ENCODE data around the gene IGLL1.
"Not testable (repeated sequence)": the region's sequence is repeated elsewhere in the genome, so short reads cannot be mapped to it uniquely, and the experiment has no call there.

The IGLL1 gene

GRCh38 chr22:23562186-23562585, 17.9 kb downstream of the IGLL1 start:
- no peak for DNase-seq (ENCODE audit: low spot score)

GRCh38 chr22:23561025-23561510, 19.0 kb downstream of the IGLL1 start:
- DNase-seq (ENCODE audit: low spot score): not testable (repeated sequence)

DNA sequence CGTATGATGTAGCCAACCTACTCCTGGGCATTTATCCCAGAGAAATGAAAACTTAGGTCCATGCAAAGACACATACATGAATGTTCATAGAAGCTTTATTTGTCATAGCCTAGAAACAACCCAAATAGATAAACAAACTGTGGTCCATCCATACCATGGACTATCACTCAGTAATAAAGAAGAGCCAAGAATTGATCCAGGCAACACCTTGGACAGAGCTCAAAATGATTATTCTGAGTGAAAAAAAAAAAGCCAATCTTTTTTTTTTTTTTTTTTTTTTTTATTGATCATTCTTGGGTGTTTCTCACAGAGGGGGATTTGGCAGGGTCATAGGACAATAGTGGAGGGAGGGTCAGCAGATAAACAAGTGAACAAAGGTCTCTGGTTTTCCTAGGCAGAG, 19.9 kb downstream of the IGLL1 start:
- not testable (repeated sequence) for DNase-seq (ENCODE audit: low spot score)

GRCh38 chr22:23557467-23557866, 22.6 kb downstream of the IGLL1 start:
- no peak for DNase-seq (ENCODE audit: low spot score)

DNA sequence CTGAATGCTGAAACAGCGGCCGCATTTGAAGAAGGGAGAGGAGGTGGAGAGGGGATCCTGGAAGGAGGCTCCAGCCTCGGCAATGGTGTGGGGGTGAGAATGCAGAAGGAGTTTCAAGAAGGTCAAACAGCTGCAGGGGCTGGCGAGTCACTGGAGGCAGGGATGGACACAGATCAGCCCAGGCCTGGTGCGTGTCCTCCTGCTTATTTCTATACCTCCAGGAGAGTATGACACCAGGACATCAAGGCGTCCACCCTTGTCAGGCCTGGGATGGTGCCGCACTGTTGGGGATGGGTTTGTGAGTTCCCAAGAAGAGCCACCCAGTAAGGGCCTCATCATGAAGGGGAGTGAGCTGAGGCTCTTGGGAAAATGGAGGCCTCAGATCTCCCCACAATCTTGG, 23.1 kb downstream of the IGLL1 start:
- DNase-seq (ENCODE audit: low spot score): no peak

GRCh38 chr22:23556026-23556620, 24.0 kb downstream of the IGLL1 start:
- DNase-seq (ENCODE audit: low spot score): no peak

- DNase-seq (ENCODE audit: low spot score): no peak
Measured at GRCh38 chr22:23555118-23555517, 25.0 kb downstream of the IGLL1 start.

- no peak for DNase-seq (ENCODE audit: low spot score)
Measured at GRCh38 chr22:23553924-23554870, 25.9 kb downstream of the IGLL1 start.

- DNase-seq (ENCODE audit: low spot score): no peak
Measured at GRCh38 chr22:23553438-23553837, 26.7 kb downstream of the IGLL1 start.

DNA sequence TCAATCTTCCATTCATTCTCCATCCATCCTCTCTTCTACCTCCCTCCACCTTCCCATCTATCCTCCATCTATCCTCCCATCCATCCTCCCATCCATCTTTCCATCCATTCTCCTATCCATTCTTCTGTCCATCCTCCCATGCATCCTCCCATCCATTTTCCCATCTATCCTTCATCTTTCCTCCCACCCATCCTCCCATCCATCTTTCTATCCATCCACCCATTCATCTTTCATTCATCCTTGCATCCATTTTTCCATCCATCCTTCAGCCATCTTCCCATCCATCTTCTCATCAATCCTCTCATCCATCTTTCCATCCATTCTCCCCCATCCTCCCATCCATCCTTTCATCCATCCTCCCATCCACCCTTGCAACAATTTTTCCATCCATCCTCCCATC, 27.5 kb downstream of the IGLL1 start:
- no peak for DNase-seq (ENCODE audit: low spot score)

- DNase-seq (ENCODE audit: low spot score): no peak
Measured at GRCh38 chr22:23551385-23551784, 28.7 kb downstream of the IGLL1 start.

GRCh38 chr22:23550049-23550650, 29.9 kb downstream of the IGLL1 start:
- DNase-seq (ENCODE audit: low spot score): no peak

- DNase-seq (ENCODE audit: low spot score): no peak
Measured at GRCh38 chr22:23549198-23549595, 30.9 kb downstream of the IGLL1 start.

DNA sequence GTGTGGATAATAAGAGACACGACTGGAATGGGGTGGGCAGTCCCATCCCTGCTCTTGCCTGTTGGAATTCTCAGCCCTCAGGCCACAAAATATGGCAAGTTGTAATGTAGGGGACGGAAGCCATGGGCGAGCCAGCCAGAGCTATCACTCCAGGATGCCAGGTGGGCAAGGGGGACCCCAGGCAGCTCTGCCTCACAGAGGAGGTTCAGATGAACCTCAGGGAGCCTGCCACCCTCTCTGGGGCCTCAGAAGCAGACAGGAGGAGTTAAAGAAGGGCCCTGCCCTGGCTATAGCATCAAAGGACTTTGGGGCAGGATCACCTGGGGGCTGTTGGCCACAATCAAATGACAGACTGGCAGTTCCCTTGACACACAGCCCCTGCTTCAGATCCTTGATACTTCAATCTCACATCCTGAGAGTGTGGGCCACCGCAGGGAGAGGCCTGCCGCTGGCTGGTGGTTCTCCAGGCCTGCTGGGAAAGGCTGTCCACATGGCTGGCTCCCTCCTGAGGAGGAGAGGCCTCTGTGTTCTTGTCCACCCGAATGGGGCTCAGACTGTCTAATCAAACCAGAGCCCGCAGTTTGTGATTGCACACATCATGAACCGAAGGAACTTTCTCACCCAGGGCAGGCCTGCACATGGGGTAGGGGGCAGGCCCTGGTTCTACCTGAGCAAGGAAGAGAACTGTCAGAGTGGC, 31.4 kb downstream of the IGLL1 start:
- DNase-seq (ENCODE audit: low spot score): no peak

GRCh38 chr22:23547818-23548500, 32.1 kb downstream of the IGLL1 start:
- DNase-seq (ENCODE audit: low spot score): no peak

GRCh38 chr22:23547382-23547781, 32.7 kb downstream of the IGLL1 start:
- DNase-seq (ENCODE audit: low spot score): not testable (repeated sequence)

GRCh38 chr22:23544852-23545251, 35.2 kb downstream of the IGLL1 start:
- no peak for DNase-seq (ENCODE audit: low spot score)

DNA sequence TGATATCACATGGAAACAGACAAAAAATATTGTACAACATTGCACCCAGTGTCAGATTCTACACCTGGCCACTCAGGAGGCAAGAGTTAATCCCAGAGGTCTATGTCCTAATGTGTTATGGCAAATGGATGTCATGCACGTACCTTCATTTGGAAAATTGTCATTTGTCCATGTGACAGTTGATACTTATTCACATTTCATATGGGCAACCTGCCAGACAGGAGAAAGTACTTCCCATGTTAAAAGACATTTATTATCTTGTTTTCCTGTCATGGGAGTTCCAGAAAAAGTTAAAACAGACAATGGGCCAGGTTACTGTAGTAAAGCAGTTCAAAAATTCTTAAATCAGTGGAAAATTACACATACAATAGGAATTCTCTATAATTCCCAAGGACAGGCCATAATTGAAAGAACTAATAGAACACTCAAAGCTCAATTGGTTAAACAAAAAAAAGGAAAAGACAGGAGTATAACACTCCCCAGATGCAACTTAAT, 36.5 kb downstream of the IGLL1 start:
- DNase-seq (ENCODE audit: low spot score): not testable (repeated sequence)

- DNase-seq (ENCODE audit: low spot score): no peak
Measured at GRCh38 chr22:23542933-23543332, 37.2 kb downstream of the IGLL1 start.

GRCh38 chr22:23542391-23542790, 37.7 kb downstream of the IGLL1 start:
- DNase-seq (ENCODE audit: low spot score): not testable (repeated sequence)

- not testable (repeated sequence) for DNase-seq (ENCODE audit: low spot score)
Measured at GRCh38 chr22:23541849-23542281, 38.2 kb downstream of the IGLL1 start.
